PC-9 (cell line): ENCODE measurements around the gene FAM110A.

Experiments used
- CTCF ChIP-seq: fragments of 200-600 bp; sonication (generic); conservative IDR thresholded peaks from 2 replicates; pipeline ENCODE4 v1.6.1; 2017; ENCODE audit warnings: mixed run types, antibody characterized with exemption, mild to moderate bottlenecking, moderate library complexity
- EZH2 ChIP-seq: fragments of 200-600 bp; sonication (generic); IDR thresholded peaks from 2 replicates; pipeline ENCODE4 v1.8.0; 2017; ENCODE audit warnings: antibody characterized with exemption, low read depth

- no peak for TF ChIP-seq CTCF
- TF ChIP-seq EZH2: no peak
Measured at GRCh38 chr20:845941-846893, 12.7 kb downstream of the FAM110A start.
